Lower leg skin (tissue), 4 donors: ENCODE measurements around the gene TXNDC16. TPM values are rescaled to one million over a fixed set of nuclear protein-coding genes. Genes with fewer than 3 reads are reported as not detected.

Experiments used
- DNase-seq, 2 donors: peaks; one replicate each; pipeline ENCODE4 v3.0.0-alpha.2; 2019; ENCODE audit warnings: low spot score in 2 of 2
- H3K4me3 ChIP-seq: fragments of 200-600 bp; sonication (generic); 2 replicates; pipeline ENCODE4 v1.5.1; 2017; ENCODE audit warnings: mild to moderate bottlenecking, low read depth; ENCODE audit not compliant: poor library complexity, severe bottlenecking
- CTCF ChIP-seq, 3 donors: fragments of 450-650 bp; IDR thresholded peaks; one replicate each; pipeline ENCODE4 v1.5.1; 2016; ENCODE audit warnings: antibody characterized with exemption in 3 of 3, mild to moderate bottlenecking in 3 of 3, moderate library complexity in 2 of 3
- POLR2A ChIP-seq, 2 donors: fragments of 450-650 bp; IDR thresholded peaks; one replicate each; pipeline ENCODE4 v1.6.1; 2016 to 2017; ENCODE audit warnings: antibody characterized with exemption in 2 of 2, mild to moderate bottlenecking in 1 of 2, moderate library complexity in 1 of 2
- WGBS, 2 donors: methylation state at CpG; one replicate each; pipeline ENCODE4 v1.1.5; 2018; 5-methylcytosine and 5-hydroxymethylcytosine counted together
- intact Hi-C: fragments of 100-400 bp; cut with DNase I; formaldehyde crosslinking; loops from one replicate; pipeline ENCODE4 v1.15.0; 2023; ENCODE audit warnings: low total_unique reads
- total RNA-seq, 4 donors: library from RNA; depleted of rRNA; stranded (reverse); fragments of >200 nt; gene quantifications; one replicate each; pipeline ENCODE4 v1.1.0, GENCODE V29; 2016

The TXNDC16 gene
- total RNA-seq, 4 donors from 2014 or later, result 7.1 to 8.2 (median 8.1) TPM

DNA sequence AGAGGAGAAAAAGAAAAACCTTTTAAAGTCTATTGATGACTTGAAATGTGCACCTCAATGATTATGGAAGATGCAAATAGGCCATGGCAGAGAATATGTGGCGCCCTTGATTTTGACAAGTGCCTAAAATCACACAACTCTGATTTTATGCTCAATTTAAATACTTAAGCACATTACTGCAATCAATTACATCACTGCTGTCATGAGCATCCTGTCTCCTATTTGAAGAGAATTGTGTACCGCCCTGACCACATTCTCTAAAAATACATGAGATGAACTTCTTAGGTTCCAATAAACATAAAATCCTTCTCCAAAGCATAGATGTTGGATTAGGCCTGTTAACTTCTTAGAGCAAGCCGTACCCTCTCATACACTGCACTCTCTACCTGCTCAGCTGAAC lies 1.6 kb downstream of the TXNDC16 start:
- no peak for DNase-seq
- intact Hi-C loops, result no loop called here
- TF ChIP-seq CTCF (IDR thresholded peaks at IDR 0.05) (no peak), POLR2A (IDR thresholded peaks at IDR 0.05) (no peak)
- no peak overlapping the region for H3K4me3 ChIP-seq
- WGBS, 2 donors, result 95 to 96% methylated on average over 3 of the region's 3 CpGs

GRCh38 chr14:52547526-52547925 lies 4.8 kb downstream of the TXNDC16 start:
- intact Hi-C loops, result no loop called here
- TF ChIP-seq POLR2A (IDR thresholded peaks at IDR 0.05) (no peak), CTCF (IDR thresholded peaks at IDR 0.05) (no peak)
- 91 to 97% methylated on average over 3 of the region's 3 CpGs for WGBS, 2 donors

DNA sequence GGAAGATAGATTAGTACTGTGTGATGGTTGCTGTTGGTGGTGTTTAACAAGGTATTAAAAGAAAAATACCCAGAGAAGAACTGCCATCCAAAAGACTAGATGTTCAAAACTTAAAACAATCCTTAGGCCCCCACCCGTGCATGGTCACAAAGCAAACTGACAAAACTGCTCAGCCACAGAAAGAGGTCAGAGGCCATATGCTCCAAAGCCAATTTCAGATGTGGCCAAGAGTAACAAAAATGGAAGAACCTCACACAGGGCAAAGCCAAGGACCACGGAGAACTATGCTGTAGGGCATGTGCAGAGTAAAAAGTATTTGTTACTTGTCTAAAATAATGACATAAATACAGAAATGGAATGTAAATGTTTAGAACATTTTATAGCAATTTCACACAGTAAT lies 5.3 kb downstream of the TXNDC16 start:
- DNase-seq, result no peak
- 75 to 81% methylated on average over 2 of the region's 2 CpGs for WGBS, 2 donors
- no peak overlapping the region for H3K4me3 ChIP-seq
- intact Hi-C loops, result no loop called here
- no peak for TF ChIP-seq CTCF (IDR thresholded peaks at IDR 0.05)
- TF ChIP-seq POLR2A (IDR thresholded peaks at IDR 0.05), result no peak

More at GRCh38 chr14:52547526-52547925, 4.8 kb downstream of the TXNDC16 start:
- no peak overlapping the region for H3K4me3 ChIP-seq
- no peak for DNase-seq

GRCh38 chr14:52546318-52546670 lies 6.0 kb downstream of the TXNDC16 start:
- no peak overlapping the region for H3K4me3 ChIP-seq
- 88 to 89% methylated on average over 4 of the region's 4 CpGs for WGBS, 2 donors
- no peak for DNase-seq
- intact Hi-C loops, result no loop called here
- no peak for TF ChIP-seq CTCF (IDR thresholded peaks at IDR 0.05)
- TF ChIP-seq POLR2A (IDR thresholded peaks at IDR 0.05), result no peak

DNA sequence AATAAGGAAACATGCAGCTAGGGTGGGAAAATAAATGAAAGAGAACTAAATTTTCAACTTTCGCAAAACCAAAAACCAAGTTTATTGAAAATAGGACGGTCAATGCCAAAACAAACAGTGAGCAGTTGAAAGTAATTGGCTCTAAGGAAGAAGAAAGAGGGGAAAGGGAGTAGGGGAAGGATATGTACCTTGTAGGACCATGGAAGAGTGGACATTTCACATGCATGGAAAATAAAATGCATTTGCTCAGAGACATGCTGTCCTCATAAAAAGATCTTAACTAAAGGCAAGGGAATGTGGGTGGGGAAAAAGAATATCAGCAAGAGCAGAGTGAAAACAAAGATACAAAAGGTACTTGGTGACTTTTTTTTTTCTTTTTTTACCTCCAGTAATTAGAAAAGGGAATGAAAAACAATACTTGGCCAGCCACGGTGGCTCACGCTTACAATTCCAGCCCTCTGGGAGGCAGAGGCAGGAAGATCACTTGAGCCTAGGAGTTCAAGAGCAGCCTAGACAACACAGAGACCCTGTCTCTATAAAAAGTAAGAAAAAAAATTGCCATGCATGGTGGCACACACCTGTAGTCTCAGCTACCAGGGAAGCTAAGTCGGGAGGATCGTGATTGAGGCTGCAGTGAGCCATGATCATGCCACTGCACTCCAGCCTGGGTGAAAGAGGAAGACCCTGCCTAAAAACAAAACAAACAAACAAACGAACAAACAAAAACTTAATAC lies 6.6 kb downstream of the TXNDC16 start:
- DNase-seq, result no peak
- intact Hi-C loops, result no loop called here
- TF ChIP-seq CTCF (IDR thresholded peaks at IDR 0.05), result no peak
- TF ChIP-seq POLR2A (IDR thresholded peaks at IDR 0.05), result no peak
- no peak overlapping the region for H3K4me3 ChIP-seq
- 86 to 88% methylated on average over 7 of the region's 7 CpGs for WGBS, 2 donors

- intact Hi-C loops, result no loop called here
- no peak for DNase-seq
- WGBS, 2 donors, result 72% methylated on average over 2 of the region's 2 CpGs
- TF ChIP-seq CTCF (IDR thresholded peaks at IDR 0.05) (no peak), POLR2A (IDR thresholded peaks at IDR 0.05) (no peak)
- H3K4me3 ChIP-seq, result no peak overlapping the region
Observed at GRCh38 chr14:52538623-52539022, 13.7 kb downstream of the TXNDC16 start.
